IPS-18a (cell line): ENCODE measurements around the gene FXR2.
A peak's percentile ranks its signal among the peaks of the same experiment; 100 is the strongest.

Source experiments
- H3K27ac ChIP-seq: one replicate; pipeline ENCODE4 v1.5.1; 2013; ENCODE audit warnings: low read length
- H3K27me3 ChIP-seq: one replicate; pipeline ENCODE4 v1.6.1; 2013; ENCODE audit warnings: mild to moderate bottlenecking, low read length; ENCODE audit not compliant: control insufficient read depth, insufficient read depth
- H3K36me3 ChIP-seq: one replicate; pipeline ENCODE4 v1.6.1; 2013; ENCODE audit warnings: low read depth, low read length; ENCODE audit not compliant: control insufficient read depth
- H3K4me1 ChIP-seq: one replicate; pipeline ENCODE4 v1.6.1; 2013; ENCODE audit warnings: low read depth, low read length; ENCODE audit not compliant: control insufficient read depth
- H3K4me3 ChIP-seq: one replicate; pipeline ENCODE4 v1.5.1; 2013; ENCODE audit warnings: low read length
- H3K9ac ChIP-seq: one replicate; pipeline ENCODE4 v1.6.1; 2013; ENCODE audit warnings: mild to moderate bottlenecking, low read length, moderate library complexity
- H3K9me3 ChIP-seq: one replicate; pipeline ENCODE4 v1.6.1; 2013; ENCODE audit warnings: low read depth, low read length; ENCODE audit not compliant: control insufficient read depth

FXR2 gene

GRCh38 chr17:7582396-7583252 lies 32.1 kb downstream of the FXR2 start:
- Histone ChIP-seq H3K4me1 (peaks cover 12% of the 10 kb centered on the region), H3K4me3 (peak overlapping the region; percentile 73), H3K27ac (peak overlapping the region; percentile 89), H3K27me3 (no peaks in the 10 kb centered on the region), H3K36me3 (peaks cover 22% of the 10 kb centered on the region), H3K9ac (peak overlapping the region; percentile 94), H3K9me3 (no peaks in the 10 kb centered on the region)

GRCh38 chr17:7580604-7581575 lies 33.8 kb downstream of the FXR2 start:
- Histone ChIP-seq H3K36me3 (peaks cover 33% of the 10 kb centered on the region), H3K27me3 (no peaks in the 10 kb centered on the region), H3K9ac (no peak overlapping the region), H3K9me3 (no peaks in the 10 kb centered on the region), H3K4me1 (peaks cover 12% of the 10 kb centered on the region), H3K4me3 (no peak overlapping the region), H3K27ac (no peak overlapping the region)

- Histone ChIP-seq H3K4me3 (no peak overlapping the region), H3K27ac (no peak overlapping the region), H3K27me3 (no peaks in the 10 kb centered on the region), H3K36me3 (peaks cover 42% of the 10 kb centered on the region), H3K9ac (no peak overlapping the region), H3K4me1 (peaks cover 18% of the 10 kb centered on the region), H3K9me3 (no peaks in the 10 kb centered on the region)
These were observed 34.7 kb downstream of the FXR2 start for GRCh38 chr17:7579834-7580603.

GRCh38 chr17:7579001-7579833 lies 35.5 kb downstream of the FXR2 start, which contains the start of gene CD68:
Gene CD68, plus strand, starts transcription at chr17:7579638. Its CDS starts 40 bp downstream, at chr17:7579678.
- no peak within 1 kb of the TSS for H3K4me3 ChIP-seq
- H3K4me1 ChIP-seq: peaks cover 20% of the 10 kb centered on the region
- peak within 1 kb of the TSS; percentile 1 for H3K27ac ChIP-seq
- no peaks in the 10 kb centered on the region for H3K27me3 ChIP-seq
- H3K9me3 ChIP-seq: no peaks in the 10 kb centered on the region
- peaks cover 50% of the 10 kb centered on the region for H3K36me3 ChIP-seq
- H3K9ac ChIP-seq: no peak within 1 kb of the TSS

GRCh38 chr17:7577327-7578199 lies 37.1 kb downstream of the FXR2 start:
- H3K36me3 ChIP-seq: peaks cover 54% of the 10 kb centered on the region
- no peak overlapping the region for H3K4me3 ChIP-seq
- no peak overlapping the region for H3K9ac ChIP-seq
- H3K4me1 ChIP-seq: peaks cover 15% of the 10 kb centered on the region
- no peaks in the 10 kb centered on the region for H3K9me3 ChIP-seq
- no peak overlapping the region for H3K27ac ChIP-seq
- H3K27me3 ChIP-seq: no peaks in the 10 kb centered on the region

- Histone ChIP-seq H3K27me3 (no peaks in the 10 kb centered on the region), H3K9me3 (no peaks in the 10 kb centered on the region), H3K27ac (no peak overlapping the region), H3K4me1 (peaks cover 13% of the 10 kb centered on the region), H3K4me3 (no peak overlapping the region), H3K36me3 (peaks cover 54% of the 10 kb centered on the region), H3K9ac (no peak overlapping the region)
These were observed 38.2 kb downstream of the FXR2 start for GRCh38 chr17:7576432-7576937.

GRCh38 chr17:7575959-7576358 lies 38.7 kb downstream of the FXR2 start:
- peaks cover 58% of the 10 kb centered on the region for H3K36me3 ChIP-seq
- no peak overlapping the region for H3K4me3 ChIP-seq
- H3K4me1 ChIP-seq: peaks cover 13% of the 10 kb centered on the region
- no peaks in the 10 kb centered on the region for H3K9me3 ChIP-seq
- H3K9ac ChIP-seq: peak overlapping the region; percentile 6
- no peak overlapping the region for H3K27ac ChIP-seq
- H3K27me3 ChIP-seq: no peaks in the 10 kb centered on the region

GRCh38 chr17:7575481-7575883 lies 39.2 kb downstream of the FXR2 start:
- Histone ChIP-seq H3K27me3 (no peaks in the 10 kb centered on the region), H3K9me3 (no peaks in the 10 kb centered on the region), H3K27ac (peak overlapping the region; percentile 6), H3K4me3 (peak overlapping the region; percentile 92), H3K36me3 (peaks cover 63% of the 10 kb centered on the region), H3K4me1 (peaks cover 13% of the 10 kb centered on the region), H3K9ac (peak overlapping the region; percentile 6)

- Histone ChIP-seq H3K9me3 (no peaks in the 10 kb centered on the region), H3K4me1 (peaks cover 13% of the 10 kb centered on the region), H3K27me3 (no peaks in the 10 kb centered on the region), H3K9ac (peak overlapping the region; percentile 98), H3K4me3 (peak overlapping the region; percentile 92), H3K27ac (peak overlapping the region; percentile 25), H3K36me3 (peaks cover 74% of the 10 kb centered on the region)
These were observed 40.3 kb downstream of the FXR2 start for GRCh38 chr17:7574176-7574953.
